GM21367 (cell line): ENCODE data around the gene EML3.
A peak's percentile ranks its signal among the peaks of the same experiment; 100 is the strongest.
"Not testable (repeated sequence)": the region's sequence is repeated elsewhere in the genome, so short reads cannot be mapped to it uniquely, and the experiment has no call there.

Experiments
- ATAC-seq: cut with Tn5 transposase; IDR thresholded peaks from one replicate; pipeline ENCODE4 v1.9.1; 2021; ENCODE audit not compliant: unreplicated experiment

EML3 gene

DNA sequence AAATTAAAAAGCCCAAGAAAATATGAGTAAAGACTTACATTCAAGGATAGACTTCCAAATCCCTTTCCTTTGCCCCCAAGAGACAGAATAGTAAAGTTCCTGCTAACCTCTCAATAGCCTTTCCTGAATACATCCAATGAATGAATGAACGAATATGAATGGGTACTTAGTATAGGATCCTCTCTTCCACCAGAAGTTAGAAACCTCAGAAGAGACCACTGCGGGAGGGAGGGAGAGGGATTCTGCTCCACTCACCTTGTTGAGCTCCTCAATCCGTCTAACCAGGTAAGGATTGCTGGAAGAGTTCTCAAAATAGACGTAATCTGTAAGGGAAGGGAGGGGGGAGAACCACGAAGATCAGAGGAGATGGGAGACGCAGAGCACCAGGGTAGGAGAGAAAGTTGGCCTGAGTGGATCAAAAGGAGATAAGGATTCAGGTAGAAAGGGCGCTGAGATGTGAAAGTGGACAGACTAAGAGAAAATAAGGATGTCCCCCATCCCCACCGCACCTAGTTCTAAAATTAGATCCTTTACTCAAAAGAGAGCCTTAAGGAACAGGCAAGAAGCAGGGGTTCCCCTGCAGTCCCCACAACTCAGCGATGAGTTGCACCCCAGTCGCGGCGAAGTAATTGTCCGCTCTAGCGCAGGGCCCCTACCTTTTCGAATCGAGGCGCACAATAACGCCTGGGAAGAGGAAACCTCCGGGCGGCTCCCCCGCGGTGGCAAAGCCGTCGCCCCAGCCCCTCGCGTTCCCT is 12.0 kb downstream of the EML3 start:
- ATAC-seq, result no peak

DNA sequence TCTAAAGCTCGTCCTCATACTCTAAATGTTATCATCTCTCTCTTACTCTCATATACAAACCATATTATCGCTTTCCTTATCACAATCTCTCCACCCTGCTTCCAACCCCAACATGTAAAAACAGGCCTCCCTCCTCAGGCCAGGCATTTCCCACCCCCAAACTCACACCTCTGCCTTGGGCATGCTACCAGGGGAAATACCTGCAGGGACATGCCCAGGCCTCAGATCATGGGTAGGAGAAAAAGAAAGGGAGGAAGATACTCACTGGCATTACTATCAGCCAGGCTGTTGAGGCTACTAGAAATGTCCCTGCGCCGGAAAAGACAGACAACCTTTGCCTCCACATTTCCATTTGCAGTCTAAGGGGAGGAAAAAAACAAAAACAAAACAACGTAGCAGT is 12.7 kb downstream of the EML3 start:
- no peak for ATAC-seq

DNA sequence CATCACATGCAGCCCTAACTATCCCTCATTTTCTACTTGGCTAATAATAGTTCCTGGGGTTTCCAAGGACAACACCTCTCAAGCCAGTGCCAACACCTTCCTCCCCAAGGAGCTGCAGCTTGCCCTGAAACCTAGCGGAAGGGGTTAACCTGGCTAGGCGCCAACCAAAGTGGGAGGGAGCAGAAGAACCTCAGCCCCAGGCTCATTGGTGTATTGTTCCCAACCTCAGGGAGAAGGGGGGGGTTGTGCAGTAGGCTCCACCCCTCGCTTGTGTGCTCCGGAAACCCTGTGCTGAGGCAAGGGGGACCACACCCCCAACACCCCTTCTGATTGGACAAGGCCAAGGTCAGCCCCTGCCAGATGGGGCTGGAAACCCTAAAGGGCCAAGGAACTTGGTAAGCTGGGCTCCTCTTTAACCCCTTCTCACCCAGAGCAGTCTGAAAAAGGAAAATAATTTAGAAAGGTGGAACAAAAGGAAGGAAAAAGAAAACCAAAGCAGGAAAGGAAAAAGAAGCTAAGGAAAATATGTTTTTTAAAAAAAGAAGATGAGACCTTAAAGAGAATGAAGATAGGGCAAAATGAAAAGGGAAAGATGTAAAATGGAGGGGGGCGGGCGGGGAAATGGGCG is 13.4 kb downstream of the EML3 start:
- ATAC-seq, result peak; percentile 42

GRCh38 chr11:62595124-62595523 is 17.5 kb downstream of the EML3 start:
- ATAC-seq, result no peak

DNA sequence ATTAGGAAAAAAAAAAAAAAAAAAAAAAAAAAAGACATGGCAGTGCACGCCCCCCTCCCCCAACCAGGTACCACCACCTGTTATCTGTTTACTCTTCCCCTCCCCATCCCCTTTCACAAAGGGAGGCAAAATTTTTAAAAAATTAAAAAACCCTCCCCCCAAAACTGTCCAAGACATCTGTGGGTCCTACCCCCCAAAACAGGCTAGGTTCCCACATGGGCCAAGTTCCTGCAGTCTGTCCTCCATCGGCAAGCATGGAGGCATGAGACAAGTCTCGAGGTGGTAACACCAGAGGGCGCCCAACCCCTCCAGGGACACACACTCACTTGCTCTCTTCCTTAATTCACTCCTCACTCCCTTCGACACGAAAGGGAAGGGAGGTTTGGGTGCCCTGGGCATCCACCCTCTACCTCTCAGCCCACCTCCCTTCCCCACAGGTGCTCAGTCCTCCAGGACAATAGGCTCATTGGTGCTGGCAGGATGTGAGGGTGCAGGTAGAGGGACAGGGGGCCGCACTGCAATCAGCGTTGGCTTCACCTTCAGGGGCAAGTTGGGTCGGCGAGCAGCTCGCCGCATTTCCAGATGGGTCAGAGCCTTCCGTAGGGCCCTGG is 19.0 kb downstream of the EML3 start:
- no peak for ATAC-seq

GRCh38 chr11:62592989-62593421 is 19.6 kb downstream of the EML3 start:
- no peak for ATAC-seq

DNA sequence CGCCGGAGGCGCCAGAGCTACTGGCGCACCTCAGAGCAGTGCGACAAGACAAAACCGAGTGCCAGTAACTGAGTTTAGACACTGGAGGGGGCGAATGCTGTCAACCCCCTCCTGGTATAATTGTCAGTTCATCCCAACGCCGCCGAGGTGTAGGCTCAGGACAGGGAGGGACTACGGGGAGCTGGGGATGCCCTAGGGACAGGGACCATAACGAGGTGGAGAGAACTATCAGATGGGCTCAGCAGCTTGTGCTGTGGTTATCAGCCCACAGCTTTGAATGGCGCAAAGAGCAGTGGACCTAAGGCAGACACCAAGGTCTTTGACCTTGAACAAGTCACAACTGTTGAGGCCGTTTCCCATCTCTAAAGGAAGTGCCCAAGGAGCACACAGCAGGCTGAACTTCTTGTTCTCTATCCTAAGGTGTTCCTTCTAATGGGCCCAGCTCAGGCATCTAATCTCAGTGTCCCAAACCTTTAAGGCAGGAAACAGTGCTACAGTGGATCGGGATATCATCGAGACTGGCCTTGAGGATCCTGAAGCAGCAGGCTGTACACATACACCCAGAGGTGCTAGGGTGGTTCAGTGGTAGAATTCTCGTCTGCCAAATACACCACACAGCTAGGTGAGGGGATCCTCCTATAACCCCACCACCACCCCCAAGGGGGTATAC is 20.3 kb downstream of the EML3 start:
- no peak for ATAC-seq

- peak; percentile 79 for ATAC-seq
Measured at GRCh38 chr11:62591448-62592145, 21.0 kb downstream of the EML3 start, which contains the start of gene TUT1. Gene TUT1 (minus strand): TSS chr11:62591523. CDS start chr11:62591485, 38 bp downstream.

GRCh38 chr11:62588966-62589637 is 23.5 kb downstream of the EML3 start:
- ATAC-seq, result no peak

GRCh38 chr11:62585356-62585755 is 27.2 kb downstream of the EML3 start:
- not testable (repeated sequence) for ATAC-seq

DNA sequence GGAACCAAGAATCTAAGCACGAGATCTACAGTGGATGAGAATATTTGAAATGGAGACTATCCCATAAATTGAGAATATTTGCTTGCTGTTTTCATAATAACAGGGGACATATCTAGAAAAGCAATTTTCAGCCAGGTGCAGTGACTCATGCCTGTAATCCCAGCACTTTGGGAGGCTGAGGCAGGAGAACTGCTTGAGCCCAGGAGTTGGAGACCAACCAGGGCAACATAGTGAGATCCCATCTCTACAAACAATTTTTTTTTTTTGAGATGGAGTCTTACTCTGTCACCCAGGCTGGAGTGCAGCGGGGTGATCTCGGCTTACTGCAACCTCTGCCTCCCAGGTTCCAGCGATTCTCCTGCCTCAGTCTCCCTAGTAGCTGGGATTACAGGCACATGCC is 30.8 kb downstream of the EML3 start:
- not testable (repeated sequence) for ATAC-seq

DNA sequence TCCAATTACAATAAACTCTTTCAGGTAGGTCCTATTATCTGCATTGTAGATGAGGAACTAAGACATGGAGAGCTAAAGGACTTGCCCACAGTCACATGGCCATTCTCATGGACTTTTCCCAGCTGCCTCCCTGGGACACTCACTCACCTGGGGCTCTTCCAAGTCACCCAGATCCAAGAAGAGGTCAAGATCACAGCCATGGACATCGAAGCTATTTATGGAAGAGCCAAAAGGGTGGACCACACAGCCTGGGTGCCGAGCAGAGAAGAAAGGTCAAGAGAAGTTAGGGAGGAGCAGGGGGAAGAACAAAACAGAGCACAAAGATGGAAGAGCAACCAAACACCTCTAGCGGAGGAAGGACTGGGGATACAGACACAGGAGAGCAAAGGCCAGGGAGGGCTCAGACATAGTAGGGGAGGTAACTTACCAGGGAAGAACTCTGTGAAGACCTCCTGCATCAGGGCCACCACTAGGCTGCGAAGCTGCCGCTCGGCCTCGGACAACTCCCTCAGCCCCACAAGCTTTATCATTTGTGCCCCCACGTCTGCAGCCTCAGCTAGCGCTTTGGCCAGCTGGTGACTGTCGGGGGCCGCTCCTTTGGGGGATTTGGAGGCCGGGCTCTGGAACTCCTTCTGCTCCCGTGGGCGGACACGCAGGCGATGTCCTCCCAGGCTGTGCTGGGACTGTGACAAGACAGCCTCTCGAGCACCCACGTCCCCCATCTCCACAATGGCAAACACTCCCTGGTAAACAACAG is 31.4 kb downstream of the EML3 start:
- ATAC-seq, result no peak

DNA sequence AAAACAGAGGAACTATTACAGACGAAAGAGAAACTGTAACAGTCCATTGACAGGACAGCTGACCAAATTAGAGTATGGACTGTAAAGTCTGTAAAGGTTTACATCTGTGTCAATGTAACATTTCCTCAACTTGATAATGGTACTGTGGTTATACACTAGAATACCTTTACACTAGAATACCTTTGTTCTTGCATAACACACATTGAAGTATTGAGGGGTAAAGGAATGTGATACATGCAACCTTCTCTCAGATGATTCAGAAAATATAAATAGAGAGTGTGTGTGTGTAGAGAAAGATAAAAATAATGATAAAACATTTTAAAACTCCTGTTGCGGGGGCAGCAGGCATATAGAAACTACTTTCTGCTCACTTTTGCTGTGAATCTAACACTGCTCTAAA is 33.3 kb downstream of the EML3 start:
- ATAC-seq, result no peak

DNA sequence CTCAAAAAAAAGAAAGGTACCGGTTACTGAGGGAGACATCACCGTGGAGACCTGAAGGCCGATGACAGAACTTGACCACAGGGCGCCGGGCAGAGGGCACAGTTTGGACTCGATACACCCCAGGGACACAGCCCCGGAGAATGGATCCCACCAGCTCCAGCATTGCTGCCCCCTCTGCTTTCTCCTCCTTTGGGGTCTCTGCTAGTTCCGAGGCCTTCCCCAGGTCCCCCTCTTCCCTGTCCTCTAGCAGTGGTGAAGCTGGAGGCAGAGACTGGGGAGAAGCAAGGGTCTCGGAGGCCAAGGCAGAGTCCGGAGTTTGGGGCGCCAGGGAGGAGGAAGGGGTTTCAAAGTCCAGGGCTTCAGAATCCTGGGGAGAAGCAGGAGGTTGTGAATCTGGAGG is 34.0 kb downstream of the EML3 start:
- ATAC-seq, result no peak

DNA sequence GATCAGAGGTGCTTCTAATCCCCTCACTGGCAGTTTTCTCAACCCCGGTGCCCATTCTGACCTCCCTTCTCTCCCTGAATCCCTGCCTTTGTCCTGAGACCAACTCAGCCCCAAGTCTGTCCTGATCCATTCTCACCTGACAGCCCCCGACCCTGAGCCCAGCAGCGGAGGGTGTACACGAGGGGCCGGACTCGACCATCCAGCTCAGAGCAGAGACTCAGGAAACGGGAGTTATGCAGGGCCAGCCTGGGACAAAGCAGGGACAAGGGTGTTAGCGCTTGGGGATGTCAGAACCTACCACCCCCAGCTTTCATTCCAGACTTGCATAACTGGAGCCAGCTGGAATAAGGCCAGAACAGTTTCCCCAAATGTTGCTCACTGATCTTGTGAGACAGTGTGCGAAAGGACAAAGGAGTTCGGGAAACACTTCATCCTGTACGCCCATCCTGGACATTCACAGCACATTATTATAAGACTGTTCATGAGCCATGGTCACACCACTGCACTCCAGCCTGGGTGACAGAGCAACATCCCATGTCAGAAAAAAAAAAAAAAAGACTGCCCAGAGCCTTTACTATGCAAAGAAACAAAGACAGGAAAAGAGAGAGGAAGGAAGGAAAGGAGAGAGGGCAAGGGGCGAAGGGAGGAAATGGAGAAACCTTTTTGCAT is 35.4 kb downstream of the EML3 start:
- ATAC-seq, result no peak

DNA sequence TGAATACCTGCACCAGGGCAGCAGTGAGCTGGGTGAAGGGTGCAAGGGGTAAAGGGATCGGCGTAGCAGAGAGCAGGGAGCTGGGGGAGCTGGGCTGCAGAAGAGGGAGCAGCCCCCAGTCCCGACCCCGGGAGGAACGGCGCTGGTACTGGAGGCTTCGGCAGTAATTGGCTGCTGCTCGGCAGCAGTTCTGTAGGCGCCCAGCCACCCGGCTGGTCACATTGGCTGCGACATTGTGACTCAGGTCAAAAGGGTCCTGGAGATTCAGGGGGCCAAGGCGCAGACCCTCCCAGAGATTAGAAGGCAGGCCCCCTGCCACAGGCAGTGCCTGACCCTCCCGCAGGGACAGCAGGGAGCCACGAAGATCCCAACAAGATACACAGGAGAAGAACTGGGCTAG is 36.7 kb downstream of the EML3 start:
- no peak for ATAC-seq

DNA sequence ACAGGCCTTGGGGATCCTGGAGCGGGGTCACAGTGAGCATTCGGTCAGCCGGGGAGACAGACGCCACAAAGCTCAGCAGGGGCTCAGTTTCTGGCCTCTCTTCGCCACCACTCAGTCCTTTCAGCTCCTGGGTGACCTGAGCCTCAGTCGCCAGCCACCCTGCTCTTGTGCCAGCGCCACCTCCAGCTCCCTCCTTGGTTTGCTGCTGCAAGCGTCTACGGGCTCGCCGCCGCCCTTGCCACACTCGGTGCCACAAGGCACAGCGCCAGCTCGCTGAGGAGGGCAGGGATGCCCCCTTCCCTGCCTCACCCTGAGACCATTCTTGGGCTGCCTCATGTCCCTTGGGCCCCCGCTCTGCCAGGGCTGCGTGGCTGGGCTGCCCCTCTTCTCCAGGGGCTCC is 37.4 kb downstream of the EML3 start:
- ATAC-seq, result no peak

DNA sequence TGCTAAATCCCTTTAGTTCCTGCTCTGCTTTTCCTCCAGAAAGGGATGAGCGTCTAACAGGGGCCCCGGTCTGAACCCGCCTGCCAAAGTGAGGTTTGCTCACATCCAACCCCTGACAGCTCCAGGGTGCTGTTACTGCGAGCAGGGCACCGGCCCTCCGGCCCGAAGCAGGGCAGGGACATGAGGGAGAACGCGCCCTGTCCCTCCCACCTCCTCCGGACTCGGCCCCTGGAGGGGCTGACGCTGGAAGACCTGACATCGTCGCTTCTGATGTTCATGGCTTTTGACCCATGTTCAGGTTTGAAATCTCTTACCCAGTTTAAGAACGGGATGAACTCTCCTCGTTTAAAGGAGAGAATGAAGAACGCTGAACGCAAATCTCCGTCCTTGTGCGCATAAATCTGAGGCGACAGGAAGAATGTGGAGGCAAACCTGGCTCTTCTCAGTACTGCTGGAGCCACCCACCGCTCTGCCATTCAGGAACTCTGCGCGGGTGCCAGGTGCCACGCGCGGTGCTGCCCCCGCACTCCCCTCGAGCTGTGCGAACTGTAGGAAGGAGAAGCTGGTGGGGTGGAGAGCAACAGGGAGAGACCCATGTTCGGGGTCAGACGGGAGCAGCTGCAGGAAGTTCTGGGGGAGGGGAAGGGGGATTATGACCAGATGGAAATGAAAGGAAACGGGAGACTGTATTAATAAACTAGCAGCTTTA is 38.1 kb downstream of the EML3 start:
- no peak for ATAC-seq
